Aorta (tissue), 5 donors: ENCODE results near the gene PRL. TPM values are rescaled to one million over a fixed set of nuclear protein-coding genes. Genes with fewer than 3 reads are reported as not detected.

Experiments
- ATAC-seq: fragments of 200-7000 bp; cut with Tn5 transposase; one replicate; pipeline ENCODE4 v1.9.1; 2022; ENCODE audit warnings: moderate library complexity; ENCODE audit not compliant: low FRiP score
- DNase-seq, 2 donors: peaks; one replicate each; pipeline ENCODE4 v3.0.0-alpha.2; 2020
- H3K27ac ChIP-seq, 2 donors: one replicate each; pipeline ENCODE4 v1.5.1; 2013; ENCODE audit warnings: low read length in 2 of 2, mild to moderate bottlenecking in 2 of 2, moderate library complexity in 2 of 2, control low read depth in 1 of 2, inconsistent platforms in 1 of 2, low read depth in 1 of 2
- H3K27me3 ChIP-seq, 2 donors: one replicate each; pipeline ENCODE4 v1.6.1; 2013; ENCODE audit warnings: control low read depth in 1 of 2, low read length in 1 of 2, mild to moderate bottlenecking in 1 of 2, moderate library complexity in 1 of 2; ENCODE audit not compliant: insufficient read depth in 2 of 2, control insufficient read depth in 1 of 2
- H3K36me3 ChIP-seq, 2 donors: one replicate each; pipeline ENCODE4 v1.6.1; 2013; ENCODE audit warnings: control low read depth in 1 of 2, low read length in 1 of 2, mild to moderate bottlenecking in 1 of 2; ENCODE audit not compliant: insufficient read depth in 2 of 2, control insufficient read depth in 1 of 2
- H3K4me1 ChIP-seq, 2 donors: one replicate each; pipeline ENCODE4 v1.6.1; 2013; ENCODE audit warnings: low read length in 2 of 2, control low read depth in 1 of 2, mild to moderate bottlenecking in 1 of 2, moderate library complexity in 1 of 2; ENCODE audit not compliant: insufficient read depth in 2 of 2, control insufficient read depth in 1 of 2
- H3K4me3 ChIP-seq, 2 donors: one replicate each; pipeline ENCODE4 v1.5.1; 2013; ENCODE audit warnings: low read length in 2 of 2, control low read depth in 1 of 2, mild to moderate bottlenecking in 1 of 2
- H3K9me3 ChIP-seq: one replicate; pipeline ENCODE4 v1.6.1; 2013; ENCODE audit warnings: mild to moderate bottlenecking, low read length; ENCODE audit not compliant: control insufficient read depth
- WGBS, 2 donors: extraction: QIAGEN DNeasy Blood & Tissue Kit; methylation state at CpG; one replicate each; pipeline ENCODE4 v1.1.7; 2013; 5-methylcytosine and 5-hydroxymethylcytosine counted together
- intact Hi-C, 2 donors: fragments of 100-400 bp; cut with DNase I; formaldehyde crosslinking; loops; one replicate each; pipeline versions ENCODE4 v1.14.2 to v1.15.0; 2022
- polyA plus RNA-seq, 2 donors: library from polyadenylated mRNA; stranded (reverse); fragments of 200-250 nt; gene quantifications; one replicate each; pipeline ENCODE4 v1.2.3, GENCODE V29; 2013
- total RNA-seq, 2 donors: library from RNA; stranded (reverse); fragmentation: NEBNext Ultra II Directional; extraction: Animal tissue kit (Norgen Biotek cat#: 25700); gene quantifications; one replicate each; pipeline ENCODE4 v1.2.1, GENCODE V29; 2021
- donor health status: healthy with polysubstance abuse.
- donor health status: Bipolar disorder and iron deficiency.
- donor health status: DM: no; HTN: no; CAD: no.
- donor health status: DM: no; HTN: no; CAD: no.
- donor health status: DM: yes; HTN: yes; CAD: no.

Gene PRL
- total and polyA plus RNA-seq, 4 donors: not detected

GRCh38 chr6:22281341-22282085 lies 15.3 kb downstream of the PRL start:
- no peak for ATAC-seq
- Histone ChIP-seq H3K4me1 (no peaks in the 10 kb centered on the region), H3K36me3 (no peaks in the 10 kb centered on the region), H3K9me3 (no peaks in the 10 kb centered on the region), H3K27me3 (no peaks in the 10 kb centered on the region), H3K27ac (no peak overlapping the region), H3K4me3 (no peak overlapping the region)
- WGBS, 2 donors: 94 to 96% methylated on average over 9 of the region's 9 CpGs
- DNase-seq: no peak
- intact Hi-C loops: no loop called here

GRCh38 chr6:22279427-22279826 lies 17.4 kb downstream of the PRL start:
- no peaks in the 10 kb centered on the region for H3K4me1 ChIP-seq
- WGBS, 2 donors: 98 to 99% methylated on average over 2 of the region's 2 CpGs
- H3K4me3 ChIP-seq: no peak overlapping the region
- H3K36me3 ChIP-seq: no peaks in the 10 kb centered on the region
- DNase-seq: no peak
- intact Hi-C loops: no loop called here
- H3K27me3 ChIP-seq: no peaks in the 10 kb centered on the region
- no peak overlapping the region for H3K27ac ChIP-seq
- ATAC-seq: no peak
- no peaks in the 10 kb centered on the region for H3K9me3 ChIP-seq

GRCh38 chr6:22271081-22271480 lies 25.8 kb downstream of the PRL start:
- ATAC-seq: no peak
- WGBS, 2 donors: 61 to 67% methylated on average over 7 of the region's 7 CpGs
- no peaks in the 10 kb centered on the region for H3K36me3 ChIP-seq
- no peaks in the 10 kb centered on the region for H3K4me1 ChIP-seq
- no peak for DNase-seq
- intact Hi-C loops: no loop called here
- H3K27me3 ChIP-seq: no peaks in the 10 kb centered on the region
- no peak overlapping the region for H3K4me3 ChIP-seq
- no peaks in the 10 kb centered on the region for H3K9me3 ChIP-seq
- H3K27ac ChIP-seq: no peak overlapping the region

- intact Hi-C loops: no loop called here
- 74 to 75% methylated on average over 2 of the region's 2 CpGs for WGBS, 2 donors
- Histone ChIP-seq H3K9me3 (no peaks in the 10 kb centered on the region), H3K4me1 (no peaks in the 10 kb centered on the region), H3K27ac (no peak overlapping the region), H3K36me3 (no peaks in the 10 kb centered on the region), H3K27me3 (no peaks in the 10 kb centered on the region), H3K4me3 (no peak overlapping the region)
- no peak for DNase-seq
- ATAC-seq: no peak
Measured at GRCh38 chr6:22263748-22264147, 33.1 kb downstream of the PRL start.

- peaks cover 0 to 4% of the 10 kb centered on the region in 2 donors for H3K4me1 ChIP-seq
- no peak for ATAC-seq
- 60 to 61% methylated on average over 3 of the region's 3 CpGs for WGBS, 2 donors
Measured at GRCh38 chr6:22254886-22255285, 42.0 kb downstream of the PRL start.

GRCh38 chr6:22253955-22254655 lies 42.7 kb downstream of the PRL start:
- Histone ChIP-seq H3K4me3 (no peak overlapping the region), H3K9me3 (peaks cover 1% of the 10 kb centered on the region), H3K4me1 (peaks cover 0 to 4% of the 10 kb centered on the region in 2 donors), H3K27me3 (no peaks in the 10 kb centered on the region), H3K36me3 (no peaks in the 10 kb centered on the region), H3K27ac (no peak overlapping the region)
- DNase-seq (no peak), ATAC-seq (no peak)
- intact Hi-C loops: no loop called here
- WGBS, 2 donors: 73 to 75% methylated on average over 1 of the region's 1 CpG

More at GRCh38 chr6:22254886-22255285, 42.0 kb downstream of the PRL start:
- DNase-seq: no peak
- Histone ChIP-seq H3K4me3 (no peak overlapping the region), H3K27me3 (no peaks in the 10 kb centered on the region), H3K36me3 (no peaks in the 10 kb centered on the region), H3K27ac (no peak overlapping the region), H3K9me3 (peaks cover 1% of the 10 kb centered on the region)
- intact Hi-C loops: no loop called here

- no peak overlapping the region for H3K27ac ChIP-seq
- H3K4me1 ChIP-seq: peaks cover 0 to 4% of the 10 kb centered on the region in 2 donors
- H3K4me3 ChIP-seq: no peak overlapping the region
- ATAC-seq (no peak), DNase-seq (no peak)
- H3K9me3 ChIP-seq: no peaks in the 10 kb centered on the region
- intact Hi-C loops: no loop called here
- 38 to 41% methylated on average over 2 of the region's 2 CpGs for WGBS, 2 donors
- H3K27me3 ChIP-seq: no peaks in the 10 kb centered on the region
- H3K36me3 ChIP-seq: no peaks in the 10 kb centered on the region
Measured at GRCh38 chr6:22251348-22251747, 45.5 kb downstream of the PRL start.

GRCh38 chr6:22250486-22250885 lies 46.4 kb downstream of the PRL start:
- Histone ChIP-seq H3K4me3 (no peak overlapping the region), H3K36me3 (no peaks in the 10 kb centered on the region), H3K27ac (no peak overlapping the region), H3K27me3 (no peaks in the 10 kb centered on the region), H3K4me1 (peaks cover 0 to 4% of the 10 kb centered on the region in 2 donors), H3K9me3 (no peaks in the 10 kb centered on the region)
- DNase-seq (no peak), ATAC-seq (no peak)
- WGBS, 2 donors: 59 to 67% methylated on average over 1 of the region's 1 CpG
- intact Hi-C loops: no loop called here
